Measurements from ENCODE around the gene RBL2.

The RBL2 gene

DNA sequence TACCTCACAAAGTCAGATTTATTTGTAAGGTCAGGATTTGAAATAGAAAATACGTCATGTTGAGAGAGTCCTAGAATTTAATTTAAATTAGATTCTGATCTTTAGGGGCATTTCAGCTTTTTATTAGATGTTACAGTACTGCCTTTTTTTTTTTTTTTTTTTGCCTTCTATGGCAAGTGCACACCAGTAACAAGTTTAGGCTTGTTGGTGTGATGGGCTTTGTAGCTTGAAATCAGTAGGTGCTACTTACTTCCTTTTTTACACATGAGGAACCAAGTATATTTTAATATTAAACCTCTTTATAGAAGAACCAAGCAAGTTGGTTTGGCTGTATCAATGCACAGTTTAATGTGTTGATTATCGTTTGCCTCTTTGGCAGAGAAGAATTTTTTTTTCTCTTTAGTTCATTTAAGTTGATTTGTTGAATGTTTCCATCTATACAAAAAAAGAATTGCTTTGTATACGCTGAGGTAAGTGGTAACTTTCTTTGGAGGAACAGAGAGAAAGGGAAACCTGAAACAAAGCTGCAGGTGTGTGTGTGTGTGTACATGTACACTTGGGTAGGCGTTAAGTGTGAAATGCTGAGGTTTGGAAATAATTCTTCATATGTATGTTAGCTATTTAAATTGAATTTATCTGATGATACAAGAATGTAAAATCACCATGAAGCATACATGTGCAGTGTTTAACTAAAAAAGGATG is 15.7 kb downstream of the RBL2 start:
- no peak for DNase-seq (ENCODE audit: low read depth)

DNA sequence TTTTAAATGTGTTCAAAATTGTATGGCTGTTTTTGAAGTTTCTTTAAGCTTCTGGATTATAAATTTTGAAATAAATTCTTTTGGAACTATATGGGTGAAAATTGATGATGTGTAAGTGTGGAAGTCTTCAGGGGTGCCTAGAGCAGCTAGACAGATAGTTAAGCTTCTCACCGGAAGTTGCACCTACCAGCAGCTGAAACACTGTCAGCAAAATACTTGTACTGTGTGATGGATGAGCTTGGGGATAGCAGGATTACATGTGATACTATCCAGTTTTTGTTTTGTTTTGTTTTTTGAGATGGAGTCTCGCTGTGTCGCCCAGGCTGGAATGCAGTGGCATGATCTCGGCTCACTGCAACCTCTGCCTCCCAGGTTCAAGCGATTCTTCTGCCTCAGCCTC is 19.7 kb downstream of the RBL2 start:
- no peak for DNase-seq (ENCODE audit: low read depth)

DNA sequence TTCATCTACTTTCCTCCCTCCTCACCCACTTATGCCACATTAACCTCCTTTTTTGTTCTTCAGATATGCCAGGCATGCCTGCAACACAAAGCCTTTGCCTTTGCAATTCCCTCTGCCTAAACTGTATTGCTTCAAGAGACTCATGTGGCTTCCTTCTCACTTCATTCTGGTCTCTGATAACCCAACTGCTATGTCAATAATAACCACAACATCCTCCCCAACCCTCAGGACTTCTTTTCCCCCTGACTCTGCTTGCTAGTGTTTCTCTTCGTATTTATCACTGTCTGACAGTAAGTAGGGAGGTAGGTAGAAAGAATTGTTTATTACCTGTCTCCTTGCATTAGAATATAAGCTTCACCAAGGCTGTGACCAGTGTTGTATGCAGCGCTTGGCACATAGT is 22.4 kb downstream of the RBL2 start:
- peak; percentile 46 for DNase-seq (ENCODE audit: low read depth)

DNA sequence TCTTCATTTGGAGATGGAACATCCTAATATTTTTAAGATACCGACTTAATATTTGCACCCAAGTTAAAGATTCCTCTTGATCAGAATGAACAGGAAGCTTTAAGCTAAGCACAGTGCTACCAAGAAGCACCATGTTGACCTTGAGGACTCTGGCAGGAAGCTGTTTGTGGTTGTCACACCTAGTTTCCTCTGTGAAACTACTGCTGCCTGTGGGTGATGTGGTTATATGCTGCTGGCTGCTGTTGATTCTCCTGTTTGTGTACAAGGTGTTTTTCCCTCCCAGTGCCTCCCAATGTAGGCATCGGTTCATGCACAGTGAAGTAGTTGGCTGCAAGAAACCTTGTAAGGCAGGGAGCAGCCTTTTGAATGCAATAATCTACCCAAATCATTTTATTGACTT is 23.4 kb downstream of the RBL2 start:
- peak; percentile 73 for DNase-seq (ENCODE audit: low read depth)

DNA sequence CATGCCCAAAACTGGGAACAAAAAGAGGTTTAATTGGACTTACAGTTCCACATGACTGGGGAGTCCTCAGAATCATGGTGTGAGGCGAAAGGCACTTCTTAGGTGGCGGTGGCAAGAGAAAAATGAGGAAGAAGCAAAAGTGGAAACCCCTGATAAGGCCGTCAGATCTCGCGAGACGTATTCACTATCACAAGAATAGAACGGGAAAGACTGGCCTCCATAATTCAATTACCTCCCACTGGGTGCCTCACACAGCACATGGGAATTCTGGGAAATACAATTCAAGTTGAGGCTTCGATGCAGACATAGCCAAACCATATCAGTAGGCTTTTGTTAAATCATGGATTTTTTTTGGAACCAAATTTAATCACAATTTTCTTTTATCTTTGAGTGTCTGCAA is 24.4 kb downstream of the RBL2 start:
- DNase-seq (ENCODE audit: low read depth): peak; percentile 11

DNA sequence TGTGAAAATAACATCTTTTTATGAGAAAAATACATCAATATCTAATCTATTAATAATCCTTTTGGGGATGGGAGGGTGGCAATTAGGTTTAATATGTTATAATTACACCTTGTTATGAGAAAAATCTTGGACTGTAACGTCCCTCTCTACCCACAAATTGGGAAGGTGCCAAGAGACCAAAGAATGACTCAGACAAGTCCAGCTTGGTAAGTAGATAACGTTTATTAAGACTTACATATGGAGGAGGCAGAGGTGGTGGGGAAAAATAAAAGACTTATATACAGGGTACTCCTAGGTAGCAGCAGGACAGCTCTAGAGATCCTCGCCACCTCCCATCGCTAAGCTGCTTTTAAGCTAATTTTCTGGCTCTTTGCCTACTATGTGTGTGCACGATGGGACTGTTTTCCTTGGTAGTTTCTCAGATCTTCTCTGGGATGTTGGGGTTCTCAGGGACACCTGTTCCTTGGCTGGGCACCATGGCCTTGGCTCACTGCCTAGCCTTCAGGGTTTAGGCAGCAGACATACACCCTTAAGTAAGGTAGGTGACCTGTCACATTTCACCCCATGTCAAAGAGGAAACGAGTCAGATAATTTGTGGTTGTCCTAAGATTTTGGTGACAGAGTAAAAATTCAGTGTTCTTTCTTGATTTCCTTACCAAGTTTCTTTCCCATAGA is 31.5 kb downstream of the RBL2 start:
- no peak for DNase-seq (ENCODE audit: low read depth)

DNA sequence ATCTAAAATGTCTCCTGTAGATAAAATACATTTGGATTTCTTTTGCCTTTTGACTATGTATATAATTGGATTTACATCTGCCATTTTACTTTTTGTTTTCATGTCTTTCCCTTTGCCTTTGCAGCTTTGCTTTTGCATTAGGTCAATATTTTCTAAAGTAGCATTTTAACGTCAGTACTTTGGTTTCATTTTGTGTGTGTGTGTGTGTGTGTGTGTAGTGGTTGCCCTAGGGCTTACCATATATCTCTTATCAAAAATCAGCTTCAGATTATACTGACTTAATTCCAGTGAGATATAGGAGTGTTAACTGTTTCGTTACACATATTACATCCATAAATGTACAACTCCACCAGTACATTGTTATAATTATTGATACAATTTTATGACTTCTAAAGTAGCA is 42.6 kb downstream of the RBL2 start:
- no peak for DNase-seq (ENCODE audit: low read depth)

DNA sequence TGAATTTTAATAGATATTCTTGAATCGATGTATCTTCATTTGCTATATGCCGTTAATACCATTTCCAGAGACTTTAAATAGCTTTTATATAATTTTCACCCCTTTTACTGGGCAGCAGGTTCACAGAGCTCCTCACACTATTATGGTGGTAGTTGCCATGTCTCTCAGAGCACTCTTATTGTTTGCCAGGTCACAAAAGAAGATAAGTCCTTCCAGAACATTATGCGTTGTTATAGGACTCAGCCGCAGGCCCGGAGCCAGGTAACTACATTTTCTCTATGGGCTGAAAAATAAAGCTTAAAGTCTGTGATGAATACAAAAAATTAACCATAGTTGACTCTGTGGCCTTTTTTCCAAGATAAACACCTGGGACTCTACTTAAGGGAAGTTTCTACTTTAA is 44.7 kb downstream of the RBL2 start:
- DNase-seq (ENCODE audit: low read depth): no peak

DNA sequence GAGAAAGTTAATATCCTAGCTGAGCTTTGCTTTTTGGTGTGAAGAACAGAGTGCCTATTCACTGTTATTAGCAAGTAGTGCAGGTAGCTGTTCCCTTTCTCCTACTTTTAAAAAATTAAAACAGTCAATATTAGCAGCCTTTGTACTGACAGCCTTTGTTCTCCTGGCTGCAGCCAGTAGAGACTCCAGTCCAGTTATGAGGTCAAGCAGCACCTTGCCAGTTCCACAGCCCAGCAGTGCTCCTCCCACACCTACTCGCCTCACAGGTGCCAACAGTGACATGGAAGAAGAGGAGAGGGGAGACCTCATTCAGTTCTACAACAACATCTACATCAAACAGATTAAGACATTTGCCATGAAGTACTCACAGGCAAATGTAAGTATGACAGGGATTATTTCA is 46.1 kb downstream of the RBL2 start:
- DNase-seq (ENCODE audit: low read depth): no peak

DNA sequence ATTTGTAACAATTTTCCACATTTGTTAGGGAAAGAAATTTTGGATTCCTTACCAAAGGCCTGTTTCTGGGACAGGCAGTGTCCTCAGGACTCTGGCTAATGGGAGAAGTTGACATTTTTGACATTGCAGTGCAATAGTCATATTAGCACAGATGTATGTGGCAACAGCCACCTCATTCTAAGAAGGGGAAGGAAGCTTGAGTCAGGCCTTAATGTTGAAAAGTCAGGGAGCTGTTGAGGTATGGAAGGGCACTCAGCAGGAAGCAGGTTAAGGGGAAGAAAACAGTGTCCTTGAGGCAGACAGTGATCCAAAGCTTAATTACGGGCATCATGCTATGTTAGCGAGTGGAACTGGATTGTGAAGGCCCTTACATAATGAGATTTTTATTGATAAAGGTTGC is 47.9 kb downstream of the RBL2 start:
- DNase-seq (ENCODE audit: low read depth): no peak

DNA sequence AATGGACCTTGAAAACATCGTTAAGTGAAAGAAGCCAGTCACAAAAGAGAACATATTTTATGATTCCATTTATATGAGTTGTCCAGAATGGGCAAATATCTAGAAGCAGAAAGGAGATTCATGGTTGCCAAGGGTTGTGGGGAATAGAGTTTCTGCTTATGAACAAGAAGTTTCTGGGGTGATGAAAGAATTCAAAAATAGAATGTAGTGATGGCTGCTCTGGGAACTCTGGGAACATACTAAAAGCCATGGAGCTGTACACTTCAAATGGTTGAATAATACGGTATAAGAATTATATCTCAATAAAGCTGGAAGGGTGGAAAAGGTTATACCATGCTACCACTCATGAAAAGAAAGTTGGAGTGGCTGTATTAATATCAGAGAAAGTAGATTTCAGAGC is 50.3 kb downstream of the RBL2 start:
- DNase-seq (ENCODE audit: low read depth): no peak

DNA sequence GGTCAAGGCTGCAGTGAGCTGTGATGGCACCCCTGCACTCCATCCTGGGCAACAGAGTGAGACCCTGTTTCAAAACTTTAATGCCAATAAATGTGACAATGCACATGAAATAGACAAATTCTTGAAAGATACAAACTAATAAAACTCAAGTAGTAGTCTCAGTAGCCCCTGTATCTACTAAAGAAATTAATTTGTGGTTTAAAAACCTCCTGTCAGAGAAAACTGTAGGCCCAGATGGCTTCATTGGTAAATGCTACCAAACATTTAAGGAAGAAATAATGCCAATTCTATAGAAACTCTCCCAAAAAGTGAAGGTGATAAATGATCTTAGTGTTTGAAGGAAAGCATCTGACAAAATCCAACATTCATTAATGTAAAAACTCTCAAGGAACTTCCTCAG is 52.0 kb downstream of the RBL2 start:
- no peak for DNase-seq (ENCODE audit: low read depth)

DNA sequence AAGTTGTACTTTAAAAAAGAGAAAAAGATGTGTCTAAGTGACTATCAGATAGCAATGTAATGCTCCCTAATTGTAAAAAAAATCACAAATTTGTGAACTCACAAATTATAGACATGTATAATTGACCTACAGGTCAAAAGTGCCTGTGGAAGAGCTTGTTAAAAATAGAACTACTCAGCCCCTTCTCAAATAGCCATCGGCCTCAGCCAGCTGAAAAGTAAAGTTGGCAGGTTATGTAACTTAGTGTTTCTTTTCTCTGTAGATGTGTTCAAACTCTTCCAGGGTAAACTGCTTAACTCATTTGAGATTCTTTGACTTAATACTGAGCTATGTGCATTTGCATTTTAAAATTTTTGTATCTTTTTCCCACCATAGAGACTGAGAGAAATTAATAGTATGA is 55.5 kb downstream of the RBL2 start:
- DNase-seq (ENCODE audit: low read depth): no peak

DNA sequence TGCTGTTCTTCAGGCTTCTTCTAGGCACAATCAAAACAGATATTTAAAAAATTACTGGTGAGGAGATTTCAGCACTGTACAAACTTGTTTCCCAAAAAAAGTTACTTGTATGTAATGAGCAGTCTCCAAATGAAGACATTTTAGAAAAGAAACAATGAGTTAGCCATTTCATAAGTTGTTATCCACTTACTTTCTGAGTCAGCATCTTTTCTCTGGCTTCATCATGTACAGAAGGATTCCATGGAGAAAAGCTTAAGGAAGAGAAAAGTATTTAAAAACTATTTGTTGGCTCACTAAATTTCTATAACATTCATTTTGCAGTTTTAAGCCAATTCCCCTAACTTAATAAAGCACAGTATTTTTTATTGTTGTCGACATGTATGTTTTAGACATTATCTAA is 58.2 kb downstream of the RBL2 start:
- no peak for DNase-seq (ENCODE audit: low read depth)

DNA sequence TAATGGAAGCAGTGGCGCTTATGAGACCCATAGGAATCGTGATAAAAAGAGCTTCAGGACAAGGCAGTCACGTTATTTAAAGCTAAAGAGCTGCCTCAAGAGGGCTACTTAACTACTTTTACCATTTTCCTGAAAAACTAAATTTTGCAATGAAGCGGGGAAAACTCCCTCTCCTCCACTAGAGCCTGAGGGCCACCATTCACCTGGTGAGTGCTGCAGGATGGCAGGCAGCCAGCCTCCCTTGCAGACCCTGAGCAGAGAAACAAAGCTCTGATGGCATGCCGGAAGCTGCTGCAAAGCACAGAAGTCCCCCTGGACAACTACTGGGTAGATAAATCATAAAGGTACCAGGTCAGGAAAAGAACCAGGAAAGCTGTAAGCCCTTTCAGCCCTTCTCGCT is 60.4 kb downstream of the RBL2 start:
- DNase-seq (ENCODE audit: low read depth): no peak

DNA sequence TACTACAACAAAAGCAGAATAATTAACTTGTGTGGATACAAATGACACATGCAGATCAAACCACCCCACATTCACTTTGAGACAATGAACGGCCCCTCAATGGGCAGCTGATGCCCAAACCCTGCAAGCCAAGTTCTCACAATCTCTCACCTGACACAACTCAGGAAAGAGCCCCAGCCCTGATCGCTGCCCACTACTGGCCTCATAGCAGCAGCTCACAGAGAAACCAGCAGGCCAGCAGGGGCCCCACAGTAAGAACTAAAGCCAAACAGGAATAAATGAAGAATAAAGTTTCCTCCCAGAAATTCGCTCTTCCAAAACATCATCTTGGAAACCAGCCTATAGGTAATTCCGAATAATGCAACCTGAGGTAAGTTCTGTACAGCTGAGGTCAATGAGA is 61.1 kb downstream of the RBL2 start:
- DNase-seq (ENCODE audit: low read depth): no peak

DNA sequence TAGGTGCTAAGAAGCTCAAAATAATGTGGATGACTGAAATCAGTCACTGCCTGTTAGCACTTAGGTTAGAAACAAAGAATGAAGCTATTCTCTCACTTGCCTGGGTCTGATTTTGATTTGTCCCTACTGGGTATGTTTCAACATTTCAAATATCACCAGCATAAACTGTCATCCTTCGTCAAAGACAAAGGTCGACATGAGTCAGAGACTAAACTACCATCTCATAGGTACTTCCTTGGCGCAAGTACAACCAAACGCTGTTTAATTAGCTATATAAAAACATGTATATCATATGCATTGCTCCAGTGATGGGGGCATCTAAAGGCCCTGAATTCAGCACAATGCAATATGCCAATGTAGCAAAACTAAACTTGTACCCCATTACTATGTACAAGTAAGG is 64.7 kb downstream of the RBL2 start:
- DNase-seq (ENCODE audit: low read depth): no peak

DNA sequence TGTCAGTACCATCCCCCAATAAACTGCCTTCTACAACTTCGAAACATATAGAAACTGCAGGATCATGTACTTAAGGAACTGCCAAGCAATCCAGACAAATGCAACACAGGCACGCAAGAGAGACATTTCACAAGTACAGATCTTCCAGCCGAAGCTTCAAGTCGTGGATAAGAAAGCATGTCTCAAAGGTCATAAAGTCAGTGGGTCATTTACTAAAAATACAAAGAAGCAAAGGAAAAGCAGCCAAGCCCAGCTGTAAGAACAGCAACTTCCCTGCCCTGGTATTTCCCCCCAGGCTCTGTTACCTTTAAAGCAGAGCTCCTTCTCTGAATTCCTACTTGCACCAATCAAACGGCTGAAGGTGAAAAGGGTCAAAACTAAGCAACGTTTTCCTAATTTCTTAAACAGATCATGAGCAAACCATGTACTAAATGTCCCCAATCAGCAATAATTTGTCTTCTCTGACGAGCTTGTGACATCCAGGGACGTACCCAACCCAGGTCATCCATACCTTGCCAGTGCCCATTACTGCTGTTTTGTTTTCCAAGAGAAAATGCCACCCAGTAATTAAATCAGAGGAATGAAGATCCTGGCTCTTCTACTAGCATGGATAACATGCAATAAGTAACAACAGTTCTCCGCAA is 67.1 kb downstream of the RBL2 start:
- DNase-seq (ENCODE audit: low read depth): no peak

DNA sequence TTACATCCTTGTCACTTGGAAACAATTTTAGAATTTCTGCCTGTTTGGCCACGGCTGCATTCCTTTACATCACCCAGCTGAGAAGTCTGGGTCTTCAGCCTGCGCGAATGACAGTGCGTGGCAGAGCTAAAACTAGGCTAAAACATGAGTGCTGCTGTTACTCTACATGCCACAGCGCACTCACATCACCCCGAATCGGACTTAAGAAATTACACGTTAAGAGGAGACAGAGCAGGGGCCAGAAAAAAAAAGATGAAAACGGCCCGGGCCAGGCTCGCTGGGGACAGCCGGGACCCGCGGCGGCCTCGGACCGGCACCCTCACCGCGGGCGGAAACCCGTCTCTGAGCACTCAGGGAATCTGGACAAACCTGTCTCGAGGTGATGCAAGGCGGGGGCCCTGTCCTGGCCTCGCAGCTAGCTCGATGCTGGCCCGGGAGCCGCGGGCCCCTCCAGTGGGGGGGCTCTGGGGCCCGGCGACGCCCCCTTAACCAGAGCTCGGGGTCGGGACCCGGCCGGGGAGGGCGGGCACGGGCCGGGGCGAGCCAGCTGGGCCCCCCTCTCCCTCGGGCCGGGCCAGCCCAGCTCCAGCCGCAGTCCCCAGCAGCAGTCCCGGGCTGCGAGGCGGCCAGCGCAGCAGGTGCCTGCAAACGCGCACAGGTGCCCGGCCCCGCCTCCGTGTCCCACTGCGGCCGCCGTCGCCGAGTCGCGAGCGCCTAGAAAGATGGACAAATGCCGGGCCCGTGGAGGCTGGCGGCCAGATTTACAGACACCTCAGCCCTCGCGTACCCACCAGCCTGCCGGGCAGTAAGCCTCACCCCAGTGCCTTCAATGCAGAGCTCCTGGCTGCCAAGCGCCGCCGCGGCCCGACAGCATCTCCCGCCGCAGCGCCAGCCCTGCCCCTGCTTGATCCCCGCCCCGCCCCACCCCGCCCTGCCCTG is 68.3 kb downstream of the RBL2 start, which contains the start of gene AKTIP:
AKTIP (minus strand) TSS at position 879 of the 939 bp plus-strand sequence. CDS start 2,950 bp downstream, outside the sequence.
- DNase-seq (ENCODE audit: low read depth): no peak

DNA sequence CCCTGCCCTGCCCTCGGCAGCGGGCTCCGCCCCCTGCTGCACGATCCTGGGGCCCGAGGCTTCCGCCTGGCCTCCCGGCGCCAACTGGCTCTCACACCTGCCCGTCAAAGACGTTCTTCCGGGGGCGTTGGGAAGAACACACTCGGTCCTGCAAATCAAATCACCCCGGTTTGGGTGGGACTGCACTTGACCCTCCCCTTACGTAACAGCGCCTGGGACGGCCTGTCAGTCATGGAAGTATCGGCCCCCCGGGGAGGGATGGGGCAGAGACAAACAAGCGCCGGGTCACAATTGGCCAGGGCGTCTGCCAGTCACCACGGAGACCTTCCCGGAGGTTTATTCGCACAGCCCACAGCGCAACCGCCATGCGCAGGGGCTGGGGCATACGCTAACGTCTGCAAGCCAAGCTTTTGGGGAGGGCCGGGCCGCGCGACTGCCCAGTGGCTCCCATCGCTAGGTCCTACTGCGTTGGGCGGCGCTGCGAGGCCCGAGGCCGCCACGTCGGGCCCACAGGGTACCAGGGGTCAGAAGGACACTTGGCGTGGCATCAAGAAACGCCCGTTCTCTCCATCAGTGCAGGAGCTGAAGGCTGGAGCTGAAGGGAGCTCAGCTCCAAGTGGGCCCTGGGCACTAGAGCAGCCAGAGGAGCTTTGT is 69.1 kb downstream of the RBL2 start:
- DNase-seq (ENCODE audit: low read depth): peak; percentile 99

DNA sequence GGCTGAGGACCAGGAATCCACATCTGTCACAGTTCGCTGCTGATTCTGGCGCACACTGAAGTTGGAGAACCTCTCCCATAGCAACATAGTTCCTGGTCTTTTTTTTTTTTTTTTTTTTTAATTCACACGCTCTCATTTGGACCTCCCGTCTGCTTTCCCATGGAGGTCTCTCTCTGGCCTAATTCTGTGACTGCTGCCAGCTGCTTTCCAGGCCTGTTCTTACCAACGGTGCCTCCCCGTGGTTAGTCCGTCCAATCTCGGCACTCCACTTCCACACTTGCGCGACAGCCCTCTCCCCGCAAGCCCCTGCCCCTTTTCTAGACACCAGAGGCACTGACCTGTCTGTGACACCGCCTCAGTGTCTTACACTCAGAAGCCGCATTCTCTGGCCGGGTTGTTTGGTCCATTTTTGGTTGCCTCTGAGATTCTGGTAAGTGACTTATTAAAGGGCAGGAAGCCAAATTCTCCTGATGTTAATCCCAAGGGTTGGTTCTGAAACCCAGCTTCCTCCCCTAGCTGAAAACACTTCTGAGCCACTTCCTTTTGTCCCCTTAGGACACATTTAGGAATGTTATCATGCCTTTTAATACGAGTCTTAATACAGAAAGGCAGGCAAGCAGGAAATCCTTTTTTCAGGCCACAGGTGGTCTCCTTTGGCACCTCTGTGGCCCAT is 69.9 kb downstream of the RBL2 start:
- DNase-seq (ENCODE audit: low read depth): no peak
